PC-9 (cell line): Measurements from ENCODE around the gene PDE10A. TPM values are rescaled to one million over a fixed set of nuclear protein-coding genes. Genes with fewer than 3 reads are reported as not detected.

Experiments
- BruUV-seq: library from RNA; stranded (reverse); fragments of 400-500 nt; replicated peaks from 2 replicates; lab custom pipeline; 2021; lab: Mats Ljungman, UMichigan
- CTCF ChIA-PET: fragments of 300-600 bp; sonication (Branson Sonifier 250); formaldehyde crosslinking; loops from one replicate; lab custom pipeline; 2022; ENCODE audit warnings: antibody characterized with exemption; lab: Charles Lee
- POLR2A ChIA-PET: fragments of 300-600 bp; sonication (Branson Sonifier 250); formaldehyde crosslinking; loops from one replicate; lab custom pipeline; 2022; ENCODE audit warnings: antibody characterized with exemption; ENCODE audit not compliant: unreplicated experiment; lab: Charles Lee
- DNase-seq, 2 experiments: peaks; one replicate each; pipeline versions ENCODE4 v3.0.0 to v3.0.0-alpha.2; 2015 to 2022; ENCODE audit warnings: mixed read lengths in 1 of 2
- H2AFZ ChIP-seq: fragments of 200-600 bp; sonication (generic); 2 replicates; pipeline ENCODE4 v1.8.1; 2017; ENCODE audit warnings: antibody characterized with exemption
- H3F3A ChIP-seq: fragments of 200-600 bp; sonication (generic); 2 replicates; pipeline ENCODE4 v1.8.1; 2017; ENCODE audit warnings: antibody characterized with exemption, mild to moderate bottlenecking, low read depth; ENCODE audit not compliant: insufficient read depth
- H3K27ac ChIP-seq: fragments of 200-600 bp; sonication (generic); 2 replicates; pipeline ENCODE4 v1.6.1; 2016; ENCODE audit warnings: mixed run types
- H3K27me3 ChIP-seq: fragments of 200-600 bp; sonication (generic); 2 replicates; pipeline ENCODE4 v1.6.1; 2016; ENCODE audit warnings: low read depth, mixed run types; ENCODE audit not compliant: insufficient read depth
- H3K36me3 ChIP-seq: fragments of 200-600 bp; sonication (generic); 2 replicates; pipeline ENCODE4 v1.6.1; 2016; ENCODE audit warnings: low read depth, mixed run types
- H3K4me1 ChIP-seq: fragments of 200-600 bp; sonication (generic); replicated peaks from 2 replicates; pipeline ENCODE4 v1.6.1; 2016; ENCODE audit warnings: mixed run types; ENCODE audit not compliant: insufficient read depth
- H3K4me2 ChIP-seq: fragments of 200-600 bp; sonication (generic); 2 replicates; pipeline ENCODE4 v1.6.1; 2017; ENCODE audit warnings: mixed run types
- H3K4me3 ChIP-seq: fragments of 200-600 bp; sonication (generic); 2 replicates; pipeline ENCODE4 v1.6.1; 2016; ENCODE audit warnings: mixed run types
- H3K79me2 ChIP-seq: fragments of 200-600 bp; sonication (generic); 2 replicates; pipeline ENCODE4 v1.6.1; 2017; ENCODE audit warnings: low read depth, mixed run types
- H3K9me2 ChIP-seq: fragments of 200-600 bp; sonication (generic); 2 replicates; pipeline ENCODE4 v1.8.1; 2017; ENCODE audit warnings: mild to moderate bottlenecking; ENCODE audit not compliant: insufficient read depth
- H3K9me3 ChIP-seq: fragments of 200-600 bp; sonication (generic); 2 replicates; pipeline ENCODE4 v1.8.1; 2016; ENCODE audit warnings: low read depth; ENCODE audit not compliant: insufficient read depth
- H4K20me1 ChIP-seq: fragments of 200-600 bp; sonication (generic); 2 replicates; pipeline ENCODE4 v1.8.1; 2017; ENCODE audit not compliant: insufficient read depth
- EZH2 ChIP-seq: fragments of 200-600 bp; sonication (generic); IDR thresholded peaks from 2 replicates; pipeline ENCODE4 v1.8.0; 2017; ENCODE audit warnings: antibody characterized with exemption, low read depth
- intact Hi-C: fragments of 100-400 bp; cut with micrococcal nuclease; formaldehyde crosslinking; loops from one replicate; pipeline ENCODE4 v1.10.0; 2022; ENCODE audit not compliant: unreplicated experiment
- total RNA-seq: library from RNA; stranded (reverse); gene quantifications from 2 replicates; pipeline ENCODE4 v1.2.3, GENCODE V29; 2021
- TF ChIP-seq, protein P1 (sequence below): fragments of 200-600 bp; sonication (generic); conservative IDR thresholded peaks from 2 replicates; pipeline ENCODE4 v1.6.1; 2017; ENCODE audit warnings: mixed run types, antibody characterized with exemption, mild to moderate bottlenecking, moderate library complexity

Gene PDE10A
- total RNA-seq, 1 experiment from 2014 or later = not detected

DNA sequence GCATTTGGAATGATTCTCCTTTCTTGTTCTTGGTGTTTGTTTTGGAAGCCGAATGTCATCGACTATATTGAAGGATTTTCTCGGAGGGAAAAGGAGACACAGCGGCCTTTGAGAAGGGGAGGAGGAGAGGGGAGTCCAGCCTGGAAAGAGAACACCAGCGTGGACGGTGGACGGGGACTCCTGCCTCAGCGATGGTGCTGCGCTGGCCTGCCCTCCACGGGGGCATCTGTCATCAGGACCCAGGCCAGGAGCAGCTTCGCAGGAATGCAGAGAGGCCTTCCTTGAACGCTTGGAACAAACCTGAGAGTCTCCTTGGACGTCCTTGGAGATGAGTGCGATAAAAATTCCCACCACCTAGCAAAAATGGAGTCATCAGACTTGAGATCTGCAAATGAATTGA, 345.3 kb downstream of the PDE10A start:
- peaks cover 24% of the 10 kb centered on the region for H3K27me3 ChIP-seq
- no TSS peak for BruUV-seq
- no peak for DNase-seq
- TF ChIP-seq, protein P1, sequence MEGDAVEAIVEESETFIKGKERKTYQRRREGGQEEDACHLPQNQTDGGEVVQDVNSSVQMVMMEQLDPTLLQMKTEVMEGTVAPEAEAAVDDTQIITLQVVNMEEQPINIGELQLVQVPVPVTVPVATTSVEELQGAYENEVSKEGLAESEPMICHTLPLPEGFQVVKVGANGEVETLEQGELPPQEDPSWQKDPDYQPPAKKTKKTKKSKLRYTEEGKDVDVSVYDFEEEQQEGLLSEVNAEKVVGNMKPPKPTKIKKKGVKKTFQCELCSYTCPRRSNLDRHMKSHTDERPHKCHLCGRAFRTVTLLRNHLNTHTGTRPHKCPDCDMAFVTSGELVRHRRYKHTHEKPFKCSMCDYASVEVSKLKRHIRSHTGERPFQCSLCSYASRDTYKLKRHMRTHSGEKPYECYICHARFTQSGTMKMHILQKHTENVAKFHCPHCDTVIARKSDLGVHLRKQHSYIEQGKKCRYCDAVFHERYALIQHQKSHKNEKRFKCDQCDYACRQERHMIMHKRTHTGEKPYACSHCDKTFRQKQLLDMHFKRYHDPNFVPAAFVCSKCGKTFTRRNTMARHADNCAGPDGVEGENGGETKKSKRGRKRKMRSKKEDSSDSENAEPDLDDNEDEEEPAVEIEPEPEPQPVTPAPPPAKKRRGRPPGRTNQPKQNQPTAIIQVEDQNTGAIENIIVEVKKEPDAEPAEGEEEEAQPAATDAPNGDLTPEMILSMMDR = no peak
- TF ChIP-seq EZH2 = no peak
- no peak overlapping the region for H3K27ac ChIP-seq
- H3K79me2 ChIP-seq = no peaks in the 10 kb centered on the region
- H3K9me2 ChIP-seq = no peaks in the 10 kb centered on the region
- no peak overlapping the region for H3K4me3 ChIP-seq
- no peak overlapping the region for H2AFZ ChIP-seq
- no peaks in the 10 kb centered on the region for H3K36me3 ChIP-seq
- ChIA-PET POLR2A (no interaction called here), CTCF (no interaction called here)
- no peaks in the 10 kb centered on the region for H3K4me1 ChIP-seq
- H3K9me3 ChIP-seq = no peaks in the 10 kb centered on the region
- H4K20me1 ChIP-seq = no peaks in the 10 kb centered on the region
- intact Hi-C loops = no loop called here
- H3F3A ChIP-seq = no peaks in the 10 kb centered on the region
- no peak overlapping the region for H3K4me2 ChIP-seq

- Histone ChIP-seq H3K79me2 (no peaks in the 10 kb centered on the region), H3K36me3 (no peaks in the 10 kb centered on the region), H3K27ac (no peak within 1 kb of the TSS), H3K4me2 (no peak within 1 kb of the TSS), H3K9me2 (no peaks in the 10 kb centered on the region), H3K9me3 (no peaks in the 10 kb centered on the region), H3F3A (no peaks in the 10 kb centered on the region), H3K27me3 (peaks cover 44% of the 10 kb centered on the region), H3K4me3 (no peak within 1 kb of the TSS), H2AFZ (no peak within 1 kb of the TSS), H3K4me1 (no peaks in the 10 kb centered on the region), H4K20me1 (no peaks in the 10 kb centered on the region)
- no TSS peak for BruUV-seq
- POLR2A ChIA-PET = no interaction called here
- DNase-seq = no peak
- CTCF ChIA-PET = no interaction called here
- no peak for TF ChIP-seq EZH2
- TF ChIP-seq, protein P1 = no peak
- intact Hi-C loops = no loop called here
Observed at GRCh38 chr6:165308926-165309731, 353.9 kb downstream of the PDE10A start, which contains the start of gene C6orf118. Gene C6orf118 (minus strand): TSS chr6:165309605. CDS start chr6:165309586, 19 bp downstream.

DNA sequence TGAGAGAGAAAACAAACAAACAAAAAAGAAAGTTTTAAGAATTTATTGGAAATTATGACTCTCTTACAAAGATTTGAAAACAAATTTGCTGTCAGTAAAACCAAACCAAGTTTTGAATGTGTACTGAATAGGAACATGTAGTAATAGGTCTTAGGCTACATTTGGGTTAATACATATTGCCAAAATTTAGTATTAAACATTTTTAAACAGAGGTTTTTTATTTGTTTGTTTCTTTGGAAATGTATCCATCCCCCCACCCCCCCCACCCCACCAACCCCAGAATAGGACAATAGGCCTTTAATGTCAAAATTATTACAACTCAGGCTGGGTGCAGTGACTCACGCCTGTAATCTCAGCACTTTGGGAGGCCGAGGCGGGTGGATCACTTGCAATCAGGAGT, 356.1 kb downstream of the PDE10A start:
- H3F3A ChIP-seq = no peaks in the 10 kb centered on the region
- no peaks in the 10 kb centered on the region for H3K4me1 ChIP-seq
- H3K9me3 ChIP-seq = no peaks in the 10 kb centered on the region
- DNase-seq = no peak
- H3K4me2 ChIP-seq = no peak overlapping the region
- H3K36me3 ChIP-seq = no peaks in the 10 kb centered on the region
- no TSS peak for BruUV-seq
- H3K9me2 ChIP-seq = no peaks in the 10 kb centered on the region
- H4K20me1 ChIP-seq = no peaks in the 10 kb centered on the region
- CTCF ChIA-PET = no interaction called here
- intact Hi-C loops = no loop called here
- H3K4me3 ChIP-seq = no peak overlapping the region
- H3K27ac ChIP-seq = no peak overlapping the region
- no peaks in the 10 kb centered on the region for H3K79me2 ChIP-seq
- no peak overlapping the region for H2AFZ ChIP-seq
- H3K27me3 ChIP-seq = peaks cover 53% of the 10 kb centered on the region
- TF ChIP-seq EZH2 = no peak
- TF ChIP-seq, protein P1 = no peak
- POLR2A ChIA-PET = no interaction called here
